K562 (cell line): ENCODE data around the gene ARHGAP15.

Source experiments
- ATF7 ChIP-seq: fragments of 450-650 bp; IDR thresholded peaks from 2 replicates; pipeline ENCODE4 v1.7.1; 2014; ENCODE audit warnings: mild to moderate bottlenecking, moderate library complexity
- CBFB ChIP-seq: sonication (generic); formaldehyde crosslinking; IDR thresholded peaks from 2 replicates; pipeline ENCODE4 v1.4.0; 2020; ENCODE audit warnings: mild to moderate bottlenecking, missing genetic modification reagents
- TF ChIP-seq, protein P1 (sequence below): conservative IDR thresholded peaks from 2 replicates; pipeline ENCODE4 v1.6.1; 2011; ENCODE audit warnings: low read depth, mild to moderate bottlenecking, low read length; ENCODE audit not compliant: control insufficient read depth

DNA sequence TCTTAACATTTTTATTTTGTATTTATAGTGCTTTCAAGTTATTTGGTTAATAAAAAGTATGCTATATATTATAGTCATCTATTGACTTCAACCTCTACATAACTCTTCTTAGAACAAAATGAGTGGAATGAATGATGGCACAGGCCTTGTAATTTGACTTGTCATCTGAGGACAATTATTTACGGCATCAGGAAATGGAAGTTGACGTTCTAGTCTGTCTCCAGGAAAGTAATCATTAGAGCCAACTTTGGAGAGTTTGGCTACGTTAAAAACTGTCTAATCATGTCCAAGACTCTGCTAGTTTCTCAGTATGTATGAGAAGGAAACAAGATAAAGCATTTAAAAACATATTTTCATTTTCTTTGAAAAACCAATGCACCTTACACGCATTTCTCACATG, 353.6 kb downstream of the ARHGAP15 start:
- TF ChIP-seq, protein P1, sequence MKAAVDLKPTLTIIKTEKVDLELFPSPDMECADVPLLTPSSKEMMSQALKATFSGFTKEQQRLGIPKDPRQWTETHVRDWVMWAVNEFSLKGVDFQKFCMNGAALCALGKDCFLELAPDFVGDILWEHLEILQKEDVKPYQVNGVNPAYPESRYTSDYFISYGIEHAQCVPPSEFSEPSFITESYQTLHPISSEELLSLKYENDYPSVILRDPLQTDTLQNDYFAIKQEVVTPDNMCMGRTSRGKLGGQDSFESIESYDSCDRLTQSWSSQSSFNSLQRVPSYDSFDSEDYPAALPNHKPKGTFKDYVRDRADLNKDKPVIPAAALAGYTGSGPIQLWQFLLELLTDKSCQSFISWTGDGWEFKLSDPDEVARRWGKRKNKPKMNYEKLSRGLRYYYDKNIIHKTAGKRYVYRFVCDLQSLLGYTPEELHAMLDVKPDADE, result no peak
- no peak for TF ChIP-seq ATF7
- no peak for TF ChIP-seq CBFB
